ENCODE results near the gene LCLAT1.

The LCLAT1 gene

DNA sequence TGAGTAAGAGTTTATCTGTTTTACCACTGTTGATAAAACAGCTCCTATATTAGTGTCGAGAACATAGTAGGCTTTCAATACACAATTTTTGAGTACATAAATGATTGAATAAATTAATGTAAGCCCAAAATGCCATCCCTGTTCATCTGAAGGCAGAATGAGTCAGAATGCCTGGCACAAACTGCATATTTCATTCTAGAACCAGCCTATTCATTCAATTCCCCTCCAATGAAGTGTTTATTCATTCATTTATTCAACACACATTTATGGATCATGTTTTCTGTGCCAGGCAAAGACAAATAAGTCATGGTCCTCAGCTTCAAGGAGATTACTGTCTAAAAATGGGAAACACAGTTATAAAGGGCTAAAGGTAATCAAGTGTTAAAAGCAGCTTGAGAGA lies 22.8 kb upstream of the LCLAT1 start:
- DNase-seq, result no peak

DNA sequence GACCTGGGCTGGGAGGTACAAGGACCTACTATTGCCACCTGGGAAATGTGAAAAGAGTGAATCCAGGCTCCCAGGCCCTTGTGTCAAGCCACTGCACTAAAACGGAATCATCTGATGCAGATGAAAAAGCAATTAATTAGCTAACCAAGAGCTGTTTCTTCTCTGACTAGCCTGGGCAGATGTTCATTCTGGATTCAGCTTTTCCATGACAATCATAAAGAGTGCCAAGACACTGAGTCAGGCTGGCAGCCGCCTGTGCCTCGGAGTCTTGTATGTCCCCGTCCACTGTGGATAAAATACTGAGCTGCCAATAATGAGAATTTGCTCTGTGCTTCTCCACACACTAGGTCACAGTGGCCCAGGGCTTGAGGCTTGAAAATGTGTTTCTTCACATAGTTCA lies 21.7 kb upstream of the LCLAT1 start:
- no peak for DNase-seq

DNA sequence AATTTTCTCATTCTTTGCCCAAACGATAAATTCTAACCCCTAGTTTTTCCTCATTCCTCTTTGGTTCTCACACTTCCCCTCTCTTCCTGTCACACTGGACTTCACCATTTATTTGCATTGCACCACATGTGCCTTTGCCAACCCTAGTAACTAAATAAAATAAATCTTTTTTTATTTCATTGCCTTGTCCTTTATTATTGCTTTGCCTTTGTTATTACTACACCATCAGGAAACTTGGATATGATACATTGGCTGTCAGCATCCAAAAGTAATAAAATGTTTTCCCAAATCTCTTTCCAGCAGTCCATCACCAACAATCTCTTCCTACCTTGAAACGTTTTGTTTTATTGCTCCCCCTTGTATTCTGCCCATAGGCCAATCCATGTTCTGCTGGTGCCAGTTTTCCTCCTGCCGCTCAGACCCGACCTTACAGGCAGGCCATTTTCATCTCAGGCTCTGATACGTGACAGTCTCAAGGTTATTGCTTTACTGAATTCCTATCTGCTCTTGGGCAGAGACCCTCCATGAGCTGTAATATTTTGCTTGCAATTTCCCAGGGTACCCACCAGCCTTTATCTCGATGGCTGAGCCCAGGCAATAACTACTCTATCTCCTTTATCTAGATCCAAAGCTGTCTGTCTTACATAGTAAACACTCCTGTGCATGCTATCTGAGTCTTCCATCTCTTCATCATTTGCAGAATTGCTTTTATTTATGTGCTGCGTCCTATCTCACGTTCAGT lies 19.3 kb upstream of the LCLAT1 start:
- no peak for DNase-seq

DNA sequence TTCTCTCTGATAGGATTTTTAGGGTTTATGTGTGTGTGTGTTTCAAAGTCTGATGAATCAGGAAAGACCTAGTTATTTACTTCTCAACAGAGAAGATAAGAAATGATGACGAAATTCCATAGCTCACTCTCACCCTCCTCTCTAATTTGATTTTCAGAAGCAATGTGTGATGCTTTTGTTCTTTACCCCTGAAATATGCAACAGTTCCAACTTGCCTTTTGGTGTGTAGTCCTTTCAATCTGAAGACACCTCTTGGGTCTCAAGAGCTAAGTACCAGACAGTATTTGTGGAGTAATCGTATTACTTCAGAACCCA lies 18.7 kb upstream of the LCLAT1 start:
- DNase-seq, result no peak

DNA sequence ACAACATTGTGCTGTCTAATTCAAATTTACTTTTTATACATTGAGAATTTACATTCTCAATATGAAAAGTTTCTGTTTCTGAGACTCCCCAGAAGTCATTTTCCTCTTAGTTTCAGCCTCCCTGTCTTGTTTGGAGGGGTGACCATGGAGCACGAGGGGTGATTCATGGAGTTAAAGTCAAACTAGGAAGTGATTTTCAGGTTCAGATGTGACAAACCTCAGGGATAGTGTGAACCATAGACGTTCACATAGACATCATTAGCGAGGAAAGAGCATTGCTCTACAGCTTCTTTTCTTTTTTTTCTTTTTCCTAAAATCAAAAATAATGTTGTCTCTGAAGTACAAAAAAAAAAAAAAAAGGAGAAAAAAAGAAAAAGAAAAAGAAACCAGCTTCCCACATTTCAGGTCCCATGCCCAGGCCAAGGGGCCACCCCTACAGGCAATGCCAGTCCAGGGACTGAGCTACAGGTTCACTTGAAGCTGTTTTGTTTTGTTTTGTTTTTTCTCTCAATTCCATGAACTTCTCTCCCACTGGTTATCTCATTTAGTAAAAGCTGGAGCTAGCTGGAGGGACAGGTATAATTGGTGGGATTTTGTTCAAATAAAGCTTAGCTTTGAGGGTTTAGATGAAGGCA lies 18.1 kb upstream of the LCLAT1 start:
- no peak for DNase-seq

DNA sequence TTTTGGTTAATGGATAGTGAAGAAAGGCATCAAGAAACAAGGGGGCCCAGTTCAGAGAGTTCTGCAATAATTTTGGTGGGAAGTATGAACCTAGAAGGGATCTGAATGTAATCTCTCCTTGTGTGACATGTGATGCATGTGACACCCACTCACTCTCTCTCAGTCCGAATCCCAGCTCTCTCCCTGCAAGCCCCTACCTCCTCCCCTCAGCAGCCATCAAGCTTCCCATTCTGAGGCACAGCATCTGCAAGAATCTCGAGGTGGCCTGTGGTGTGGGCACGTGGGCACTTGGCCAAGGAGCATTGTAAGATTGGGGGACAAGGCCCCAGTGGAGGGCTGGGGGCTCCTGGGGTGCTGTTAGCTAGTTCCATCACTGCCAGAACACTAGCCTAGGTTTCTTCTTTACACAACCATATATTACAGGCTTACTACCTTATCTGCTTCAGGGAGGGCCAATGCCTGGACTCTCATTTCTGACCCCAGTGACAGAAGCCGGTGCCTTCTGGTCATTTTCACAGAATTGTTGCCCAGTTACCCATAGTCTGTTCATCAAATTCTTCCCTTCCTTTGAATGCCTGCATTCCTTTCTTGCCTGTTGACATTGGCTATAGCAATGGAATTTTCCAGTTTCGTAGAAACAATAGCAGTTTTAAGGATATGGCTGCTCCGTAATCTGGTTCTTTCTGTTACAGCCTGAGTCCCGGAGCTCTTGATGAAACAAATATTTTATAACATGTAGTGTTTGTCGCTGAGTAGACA lies 13.3 kb upstream of the LCLAT1 start:
- DNase-seq, result no peak

DNA sequence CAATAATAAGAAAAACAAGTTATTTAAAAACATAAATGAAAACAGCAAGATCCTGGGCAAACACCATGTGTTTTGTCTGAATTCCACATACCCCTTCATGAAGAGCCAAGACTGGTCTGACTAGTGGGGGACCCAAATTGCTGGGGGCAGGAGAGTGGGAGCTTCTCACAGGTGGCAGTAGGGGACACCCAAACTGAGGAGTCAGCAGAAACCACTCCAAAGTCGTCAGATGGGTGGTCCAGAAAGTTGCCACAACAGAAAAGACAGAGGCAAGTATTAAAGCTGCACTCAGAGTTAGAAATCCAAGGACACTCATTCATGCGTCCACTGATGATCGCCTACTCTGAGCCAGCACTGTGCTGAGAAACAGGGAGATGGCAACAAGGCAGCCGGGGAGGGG lies 12.3 kb upstream of the LCLAT1 start:
- DNase-seq, result no peak

DNA sequence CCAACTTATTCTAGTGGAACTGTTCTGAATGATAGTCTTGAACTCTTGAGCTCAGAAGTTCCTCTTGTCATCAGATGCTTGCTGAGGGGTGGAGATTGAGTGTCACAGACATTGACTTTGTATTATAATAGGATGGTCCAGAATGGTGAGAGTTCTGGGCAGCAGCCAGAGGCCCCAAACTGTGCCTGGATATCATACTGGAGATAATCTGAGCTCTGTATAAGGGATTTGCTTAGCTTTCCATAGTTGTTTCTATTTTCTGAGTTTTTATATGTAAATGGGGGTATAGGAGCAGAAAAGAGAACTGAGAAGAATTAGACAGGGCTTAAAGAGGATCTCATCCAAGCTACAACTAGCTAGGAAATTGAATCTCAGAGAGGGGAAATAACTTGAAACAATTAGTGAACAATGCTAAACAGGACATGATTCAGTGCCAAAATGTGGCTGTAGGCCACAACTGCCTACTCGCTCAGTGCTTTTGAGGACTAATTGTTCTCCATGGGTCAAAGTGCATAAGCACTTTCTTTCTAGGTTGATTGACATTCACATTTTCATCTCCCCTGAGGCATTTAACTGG lies 10.1 kb upstream of the LCLAT1 start:
- no peak for DNase-seq

DNA sequence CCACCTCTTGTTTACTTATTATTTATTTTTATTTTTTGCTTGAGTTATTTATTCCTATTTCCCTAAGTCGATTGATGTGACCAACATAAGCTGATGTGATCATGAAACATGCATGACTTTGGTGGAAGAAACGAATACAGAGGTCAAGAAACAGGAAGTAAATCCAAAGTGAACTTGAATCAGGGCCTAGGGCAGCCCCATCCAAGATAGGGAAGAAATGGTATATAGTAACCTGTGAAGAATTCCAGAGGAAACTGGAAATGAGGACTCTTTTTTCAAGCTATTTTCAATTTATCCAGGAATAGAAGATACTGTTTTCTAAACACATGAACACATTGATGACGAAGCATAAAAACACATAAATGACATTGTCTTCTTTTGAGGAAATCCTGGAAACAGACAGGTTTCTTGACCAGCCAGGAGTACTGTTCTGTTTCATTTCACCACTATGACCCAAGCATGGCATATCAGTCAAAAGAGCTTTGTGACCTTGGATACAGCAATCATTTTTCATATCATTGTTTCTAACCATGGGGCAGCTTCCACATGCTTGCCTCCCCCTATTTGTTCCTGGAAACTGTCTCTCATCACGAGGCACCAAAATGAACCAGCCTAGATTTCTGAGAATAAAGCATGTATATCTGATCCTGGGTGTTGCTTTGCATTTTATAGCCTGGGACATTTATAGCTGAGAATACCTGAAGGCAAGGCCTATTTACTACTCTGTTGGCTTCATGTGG lies 9.1 kb upstream of the LCLAT1 start:
- DNase-seq, result no peak

DNA sequence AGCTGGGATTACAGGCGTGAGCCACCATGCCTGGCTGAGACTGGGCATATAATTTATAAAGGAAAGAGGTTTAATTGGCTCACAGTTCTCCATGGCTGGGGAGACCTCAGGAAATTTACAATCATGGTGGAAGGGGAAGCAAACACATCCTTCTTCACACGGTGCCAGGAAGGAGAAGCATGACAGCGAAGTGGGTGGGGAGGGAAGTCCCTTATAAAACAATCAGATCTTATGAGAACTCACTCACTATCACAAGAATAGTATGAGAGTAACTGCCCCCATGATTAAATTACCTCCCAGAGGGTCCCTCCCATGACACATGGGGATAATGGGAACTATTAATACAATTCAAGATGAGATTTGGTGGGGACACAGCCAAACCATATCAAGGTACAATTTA lies 7.8 kb upstream of the LCLAT1 start:
- DNase-seq, result no peak

DNA sequence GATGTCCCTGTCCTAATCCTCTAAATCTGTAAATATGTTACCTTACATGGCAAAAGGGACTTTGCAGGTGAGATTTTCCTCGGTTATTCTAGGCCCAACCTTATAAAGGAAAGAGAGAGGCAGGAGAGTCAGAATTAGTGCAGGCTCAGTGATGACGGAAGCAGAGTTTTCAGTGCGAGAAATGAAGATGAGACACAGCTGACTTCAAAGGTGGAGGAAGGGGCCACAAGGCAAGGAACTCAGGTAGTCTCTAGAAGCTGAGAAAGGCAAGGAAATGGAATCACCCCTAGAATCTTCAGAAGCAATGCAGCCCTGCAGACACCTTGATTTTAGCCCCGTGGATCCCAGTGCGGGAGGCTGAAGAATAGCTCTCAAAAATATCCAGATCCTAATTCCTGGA lies 7.2 kb upstream of the LCLAT1 start:
- DNase-seq, result no peak

DNA sequence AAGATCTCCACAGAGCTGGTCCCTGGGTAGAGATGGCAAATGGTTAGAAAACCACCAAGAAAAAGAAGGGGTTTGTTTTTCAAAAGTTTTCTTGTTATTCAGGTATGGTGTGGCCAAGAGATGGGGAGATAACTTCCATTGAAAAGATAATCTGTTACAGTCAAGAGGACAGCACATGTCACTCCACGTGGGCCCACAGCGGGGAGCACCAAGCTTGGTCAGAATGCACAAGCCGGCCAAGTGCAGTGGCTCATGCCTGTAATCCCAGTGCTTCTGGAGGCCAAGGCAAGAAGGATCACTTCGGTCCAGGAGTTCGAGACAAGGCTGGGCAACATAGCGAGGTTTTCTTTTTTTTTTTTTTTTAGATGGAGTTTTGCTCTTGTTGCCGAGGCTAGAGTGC lies 6.0 kb upstream of the LCLAT1 start:
- DNase-seq, result no peak

DNA sequence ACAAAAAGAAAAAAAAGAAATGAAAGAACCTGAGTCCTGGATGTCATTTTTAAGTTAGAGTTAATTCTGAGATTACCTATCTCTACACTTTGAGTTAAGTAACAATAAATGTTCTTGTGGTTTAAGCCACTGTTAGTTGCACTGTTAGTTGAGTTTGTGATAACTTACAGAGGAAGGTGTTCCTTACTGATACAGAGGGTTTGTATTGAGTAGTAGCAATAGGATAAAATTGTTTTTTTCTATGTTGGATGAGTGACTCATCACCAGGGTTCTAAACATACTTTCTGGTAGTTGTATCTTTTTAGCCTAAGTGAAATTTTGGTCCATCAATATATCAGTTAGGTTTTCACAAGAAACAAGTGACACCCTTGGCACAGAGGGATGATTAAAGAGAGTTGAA lies 4.0 kb upstream of the LCLAT1 start:
- DNase-seq, result no peak

DNA sequence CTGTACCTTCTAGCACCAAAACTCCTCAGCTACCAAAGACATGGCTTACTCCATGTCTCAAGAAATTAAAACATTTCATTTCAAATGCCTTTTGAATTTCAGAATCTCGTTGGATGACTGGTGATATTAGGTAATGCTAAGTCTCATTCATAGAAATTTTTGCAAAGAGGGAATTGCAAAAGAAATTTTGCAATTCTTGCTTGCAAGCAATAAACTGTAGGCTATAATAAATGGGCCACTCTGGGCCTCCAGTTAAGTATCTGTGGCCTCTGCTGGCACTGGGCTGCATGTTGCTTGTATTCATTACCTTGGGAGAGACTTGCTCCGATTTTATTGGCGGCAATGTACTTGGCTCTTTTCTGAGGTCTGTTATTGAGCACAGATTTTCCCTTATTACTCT lies 2.8 kb upstream of the LCLAT1 start:
- DNase-seq, result no peak

DNA sequence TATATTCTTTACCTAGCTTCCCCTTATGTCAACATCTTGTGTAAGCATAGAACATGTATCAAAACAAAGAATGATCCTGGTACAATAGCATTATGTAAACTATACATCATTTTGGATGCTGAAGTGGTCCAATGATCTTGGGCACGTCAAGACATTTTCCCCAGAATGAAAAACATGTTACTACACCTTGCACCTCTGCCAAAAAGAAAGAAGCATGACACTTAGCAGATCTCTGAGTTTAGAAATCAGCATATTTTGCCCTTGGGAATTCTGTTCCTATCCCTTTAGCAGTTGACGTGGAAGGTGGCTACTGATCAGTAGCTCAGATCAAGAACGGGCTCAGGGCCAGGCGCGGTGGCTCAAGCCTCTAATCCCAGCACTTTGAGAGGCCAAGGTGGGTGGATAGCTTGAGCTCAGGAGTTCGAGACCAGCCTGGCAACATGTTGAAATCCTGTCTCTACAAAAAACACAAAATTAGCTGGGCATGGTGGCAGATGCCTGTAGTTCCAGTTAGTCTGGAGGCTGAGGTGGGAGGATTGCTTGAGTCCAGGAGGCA lies 1.7 kb upstream of the LCLAT1 start:
- DNase-seq, result no peak

DNA sequence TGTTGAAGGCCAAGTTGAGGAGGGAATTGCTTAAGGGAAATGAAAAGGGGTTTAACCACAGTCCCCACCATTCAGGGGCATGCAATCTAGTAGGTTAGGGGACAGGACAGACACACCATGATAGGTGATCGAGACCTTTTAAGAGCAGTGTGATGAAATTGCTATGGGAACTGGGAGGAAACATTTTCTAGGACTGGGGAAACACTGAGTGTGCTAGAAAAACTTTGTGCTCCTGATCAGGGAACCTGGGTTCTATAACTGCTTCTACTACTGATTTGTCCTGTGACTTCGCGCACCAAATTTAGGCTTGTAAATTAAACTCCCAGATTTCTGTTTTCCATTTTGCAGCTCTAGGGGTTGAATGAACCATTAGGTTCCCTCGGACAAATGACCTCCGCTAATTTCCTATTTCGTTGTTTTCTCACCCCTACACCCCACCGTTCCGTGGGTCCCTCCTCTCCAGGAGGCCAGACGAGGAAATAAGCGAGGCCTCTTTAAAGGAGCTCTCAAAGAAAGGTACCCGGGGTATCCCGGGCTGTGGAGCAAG lies 371 bp upstream of the LCLAT1 start:
- DNase-seq, result no peak

DNA sequence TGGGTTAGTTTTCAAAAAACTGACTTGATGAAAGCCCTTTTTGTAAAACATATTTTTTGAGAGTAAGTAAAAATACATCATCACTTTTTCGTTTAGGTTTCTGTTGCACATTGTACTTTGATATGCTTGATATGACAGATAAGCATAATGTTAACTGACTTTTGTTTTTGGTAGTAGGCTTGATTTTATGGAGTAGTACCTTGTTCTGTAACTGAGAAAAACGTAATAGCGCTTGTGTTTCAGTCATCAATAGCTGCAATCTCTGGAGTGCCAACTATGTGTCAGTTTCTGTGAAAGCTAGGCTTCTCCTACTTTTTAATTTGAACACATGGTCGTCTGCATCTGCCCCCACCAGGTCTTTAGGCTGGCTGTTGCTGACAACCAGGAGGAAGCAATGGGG lies 1.3 kb downstream of the LCLAT1 start:
- DNase-seq, result no peak

DNA sequence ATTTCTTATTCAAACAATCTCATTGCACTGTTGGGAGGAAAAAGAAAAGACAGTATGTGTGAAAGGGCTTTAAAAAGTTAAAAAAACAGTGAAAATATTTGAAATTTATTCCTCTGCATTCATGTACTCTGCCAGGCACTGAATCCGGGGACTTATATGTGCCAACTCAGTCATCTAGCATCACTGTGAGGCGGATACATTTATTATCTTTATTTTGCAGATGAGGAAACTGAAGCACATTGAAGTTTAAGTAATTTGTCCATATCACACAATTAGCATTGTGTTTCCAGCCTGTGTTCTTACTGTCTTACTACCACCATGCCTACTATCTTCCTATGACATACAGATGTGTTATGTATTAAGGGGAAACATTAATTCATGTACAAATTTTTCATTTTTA lies 1.8 kb downstream of the LCLAT1 start:
- DNase-seq, result no peak

DNA sequence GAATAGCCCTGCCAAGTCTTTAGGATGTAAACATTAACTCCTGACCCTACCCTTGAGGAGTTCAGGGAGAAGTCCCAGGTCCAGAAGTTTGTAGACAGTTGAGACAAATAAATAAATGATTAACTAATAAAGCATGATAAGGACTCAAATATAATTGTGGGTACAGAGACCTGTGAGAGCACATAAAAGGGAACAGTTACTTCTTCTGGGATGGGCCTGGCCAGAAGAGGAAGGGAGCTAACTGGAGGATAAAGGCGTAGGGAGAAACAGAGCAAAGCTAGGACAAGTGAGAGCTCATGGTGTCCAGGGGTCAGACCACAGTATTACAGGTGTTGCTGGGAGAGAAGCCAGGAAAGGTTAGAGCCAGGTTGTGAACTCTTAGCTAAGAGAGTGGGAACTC lies 3.0 kb downstream of the LCLAT1 start:
- no peak for DNase-seq

DNA sequence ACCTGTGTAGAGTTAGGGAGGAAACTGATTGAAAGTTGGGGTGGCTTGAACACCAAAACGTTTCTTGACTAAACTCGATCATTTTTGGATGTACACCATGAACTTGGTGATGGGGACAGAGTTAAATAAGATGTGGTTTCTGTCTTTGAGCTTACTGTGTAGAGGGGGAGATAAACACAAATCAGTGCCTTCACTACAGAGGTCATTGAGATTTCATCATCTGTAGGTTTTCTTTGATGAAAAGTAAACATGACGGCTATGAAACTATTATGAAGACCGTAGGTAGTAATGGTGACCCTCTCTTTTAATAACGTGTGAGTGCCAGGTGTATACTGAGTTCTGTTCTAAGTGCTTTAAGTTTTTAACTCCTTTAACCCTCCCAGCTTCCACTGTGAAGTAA lies 6.5 kb downstream of the LCLAT1 start:
- no peak for DNase-seq

DNA sequence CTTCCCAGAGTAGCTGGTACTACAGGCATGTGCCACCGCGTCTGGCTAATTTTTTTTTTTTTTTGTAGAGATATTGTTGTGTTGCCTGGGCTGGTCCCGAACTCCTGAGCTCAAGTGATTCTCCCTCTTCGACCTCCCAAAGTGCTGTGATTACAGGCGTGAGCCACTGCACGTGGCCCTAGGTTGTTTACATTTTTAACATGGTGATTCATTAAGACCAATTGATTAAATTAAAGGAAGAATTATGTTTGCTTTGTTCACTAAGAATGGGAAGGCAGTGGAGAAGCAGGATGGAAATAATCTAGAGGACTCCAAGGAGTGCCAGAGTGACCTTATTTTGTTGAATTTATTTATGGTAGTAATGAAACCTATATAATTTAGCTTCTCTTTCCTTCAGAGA lies 7.5 kb downstream of the LCLAT1 start:
- no peak for DNase-seq

DNA sequence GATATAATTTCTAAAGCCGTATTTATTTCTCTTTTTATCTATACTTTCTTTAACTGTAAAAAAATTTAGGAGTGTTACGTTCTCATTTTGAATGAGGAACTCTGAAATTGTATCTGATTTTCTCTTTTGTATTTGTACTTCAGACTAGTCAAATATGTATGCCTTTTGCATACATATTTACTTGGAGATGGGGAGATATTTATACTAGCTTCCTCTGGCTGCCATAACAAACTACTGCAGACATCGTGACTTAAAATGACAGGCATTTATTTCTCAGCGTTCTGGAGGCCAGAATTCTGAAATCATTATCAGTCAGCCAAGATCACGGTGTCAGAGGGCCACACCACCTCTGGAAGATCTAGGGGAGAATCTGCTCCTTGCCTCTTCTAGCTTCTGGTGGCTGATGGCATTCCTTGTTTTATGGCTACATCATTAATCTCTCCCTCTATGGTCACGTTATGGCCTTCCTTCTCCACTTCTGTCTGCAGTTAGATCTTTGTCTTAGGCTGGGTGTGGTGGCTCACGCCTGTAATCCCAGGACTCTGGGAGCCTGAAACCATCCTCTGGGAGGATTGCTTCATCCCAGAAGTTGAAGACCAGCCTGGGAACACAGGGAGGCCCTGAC lies 8.2 kb downstream of the LCLAT1 start:
- no peak for DNase-seq

Measured in NK-92 treated with Interleukin-12 subunit alpha and Interleukin-12 subunit beta, amount 100 ng/mL, for 24 hours (cell line).